ENCODE measurements around the gene RBL2.

DNA sequence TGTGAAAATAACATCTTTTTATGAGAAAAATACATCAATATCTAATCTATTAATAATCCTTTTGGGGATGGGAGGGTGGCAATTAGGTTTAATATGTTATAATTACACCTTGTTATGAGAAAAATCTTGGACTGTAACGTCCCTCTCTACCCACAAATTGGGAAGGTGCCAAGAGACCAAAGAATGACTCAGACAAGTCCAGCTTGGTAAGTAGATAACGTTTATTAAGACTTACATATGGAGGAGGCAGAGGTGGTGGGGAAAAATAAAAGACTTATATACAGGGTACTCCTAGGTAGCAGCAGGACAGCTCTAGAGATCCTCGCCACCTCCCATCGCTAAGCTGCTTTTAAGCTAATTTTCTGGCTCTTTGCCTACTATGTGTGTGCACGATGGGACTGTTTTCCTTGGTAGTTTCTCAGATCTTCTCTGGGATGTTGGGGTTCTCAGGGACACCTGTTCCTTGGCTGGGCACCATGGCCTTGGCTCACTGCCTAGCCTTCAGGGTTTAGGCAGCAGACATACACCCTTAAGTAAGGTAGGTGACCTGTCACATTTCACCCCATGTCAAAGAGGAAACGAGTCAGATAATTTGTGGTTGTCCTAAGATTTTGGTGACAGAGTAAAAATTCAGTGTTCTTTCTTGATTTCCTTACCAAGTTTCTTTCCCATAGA is 31.5 kb downstream of the RBL2 start:
- TF ChIP-seq, protein P1, sequence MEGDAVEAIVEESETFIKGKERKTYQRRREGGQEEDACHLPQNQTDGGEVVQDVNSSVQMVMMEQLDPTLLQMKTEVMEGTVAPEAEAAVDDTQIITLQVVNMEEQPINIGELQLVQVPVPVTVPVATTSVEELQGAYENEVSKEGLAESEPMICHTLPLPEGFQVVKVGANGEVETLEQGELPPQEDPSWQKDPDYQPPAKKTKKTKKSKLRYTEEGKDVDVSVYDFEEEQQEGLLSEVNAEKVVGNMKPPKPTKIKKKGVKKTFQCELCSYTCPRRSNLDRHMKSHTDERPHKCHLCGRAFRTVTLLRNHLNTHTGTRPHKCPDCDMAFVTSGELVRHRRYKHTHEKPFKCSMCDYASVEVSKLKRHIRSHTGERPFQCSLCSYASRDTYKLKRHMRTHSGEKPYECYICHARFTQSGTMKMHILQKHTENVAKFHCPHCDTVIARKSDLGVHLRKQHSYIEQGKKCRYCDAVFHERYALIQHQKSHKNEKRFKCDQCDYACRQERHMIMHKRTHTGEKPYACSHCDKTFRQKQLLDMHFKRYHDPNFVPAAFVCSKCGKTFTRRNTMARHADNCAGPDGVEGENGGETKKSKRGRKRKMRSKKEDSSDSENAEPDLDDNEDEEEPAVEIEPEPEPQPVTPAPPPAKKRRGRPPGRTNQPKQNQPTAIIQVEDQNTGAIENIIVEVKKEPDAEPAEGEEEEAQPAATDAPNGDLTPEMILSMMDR (IDR thresholded peaks at IDR 0.05) = no peak
- no peak for TF ChIP-seq ZFX (IDR thresholded peaks at IDR 0.05; ENCODE audit: borderline replicate concordance)
